Adrenal gland (tissue), 5 donors: Measurements from ENCODE around the gene HSPA8.

Experiments used
- POLR2A ChIP-seq, 2 donors: fragments of 450-650 bp; IDR thresholded peaks; one replicate each; pipeline ENCODE4 v1.6.1; 2017; ENCODE audit warnings: antibody characterized with exemption in 2 of 2, mild to moderate bottlenecking in 2 of 2, moderate library complexity in 1 of 2
- TF ChIP-seq, protein P1 (sequence below), 6 experiments: fragments of 450-650 bp in 4 of 6; fragments of 200-600 bp in 2 of 6; sonication (generic) in 1 of 6; IDR thresholded peaks; 1 replicate in 5 of 6; 2 replicates in 1 of 6; pipeline versions ENCODE4 v1.5.1 to v1.8.0; 2016 to 2021; ENCODE audit warnings: antibody characterized with exemption in 6 of 6, mild to moderate bottlenecking in 2 of 6, moderate library complexity in 1 of 6
- donor health status: DM: no; HTN: no; CAD: no.

DNA sequence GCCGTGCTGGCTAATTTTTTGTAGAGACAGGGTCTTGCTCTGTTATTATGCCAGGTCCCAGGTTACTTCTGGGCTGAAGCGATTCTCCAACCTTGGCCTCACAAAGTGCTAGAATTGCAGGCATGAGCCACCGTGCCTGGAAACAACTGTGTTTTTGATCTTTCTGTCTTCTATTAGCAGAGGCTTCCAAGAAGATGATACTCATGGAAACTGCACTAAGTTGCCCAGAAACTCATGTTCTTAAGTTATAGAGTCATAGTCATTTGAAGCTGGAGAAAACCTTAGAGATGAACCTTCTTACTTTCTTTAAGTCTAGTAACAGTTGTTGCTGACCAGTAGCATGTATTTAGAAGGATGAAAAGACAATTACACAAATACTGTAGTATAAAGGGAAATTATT lies 37.1 kb upstream of the HSPA8 start:
- TF ChIP-seq, protein P1, sequence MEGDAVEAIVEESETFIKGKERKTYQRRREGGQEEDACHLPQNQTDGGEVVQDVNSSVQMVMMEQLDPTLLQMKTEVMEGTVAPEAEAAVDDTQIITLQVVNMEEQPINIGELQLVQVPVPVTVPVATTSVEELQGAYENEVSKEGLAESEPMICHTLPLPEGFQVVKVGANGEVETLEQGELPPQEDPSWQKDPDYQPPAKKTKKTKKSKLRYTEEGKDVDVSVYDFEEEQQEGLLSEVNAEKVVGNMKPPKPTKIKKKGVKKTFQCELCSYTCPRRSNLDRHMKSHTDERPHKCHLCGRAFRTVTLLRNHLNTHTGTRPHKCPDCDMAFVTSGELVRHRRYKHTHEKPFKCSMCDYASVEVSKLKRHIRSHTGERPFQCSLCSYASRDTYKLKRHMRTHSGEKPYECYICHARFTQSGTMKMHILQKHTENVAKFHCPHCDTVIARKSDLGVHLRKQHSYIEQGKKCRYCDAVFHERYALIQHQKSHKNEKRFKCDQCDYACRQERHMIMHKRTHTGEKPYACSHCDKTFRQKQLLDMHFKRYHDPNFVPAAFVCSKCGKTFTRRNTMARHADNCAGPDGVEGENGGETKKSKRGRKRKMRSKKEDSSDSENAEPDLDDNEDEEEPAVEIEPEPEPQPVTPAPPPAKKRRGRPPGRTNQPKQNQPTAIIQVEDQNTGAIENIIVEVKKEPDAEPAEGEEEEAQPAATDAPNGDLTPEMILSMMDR (IDR thresholded peaks at IDR 0.05), result no peak
- no peak for TF ChIP-seq POLR2A (IDR thresholded peaks at IDR 0.05)
